ENCODE measurements around the gene CFAP99.

Gene CFAP99

DNA sequence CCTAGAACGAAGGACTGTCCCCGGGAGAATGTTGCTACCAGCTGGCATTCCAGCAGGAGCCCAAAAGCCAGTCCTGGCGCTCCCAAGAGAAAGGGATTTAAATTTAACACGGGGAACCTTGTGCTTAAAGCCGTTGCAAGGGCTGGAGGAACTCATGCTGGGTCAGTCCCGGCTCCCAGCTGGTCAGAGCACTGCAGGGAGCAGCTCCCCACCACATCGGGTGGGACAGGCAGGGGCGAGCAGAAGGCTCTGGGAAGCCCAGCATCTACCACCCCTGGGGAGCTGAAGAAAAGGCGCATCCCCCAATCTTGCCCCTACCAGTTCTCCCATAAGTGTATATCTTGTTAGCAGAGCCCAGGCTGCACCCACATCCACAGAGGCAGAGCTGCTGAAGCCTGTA is 15.7 kb downstream of the CFAP99 start:
- Histone ChIP-seq H2AFZ (ENCODE audit: low read length) (no peak overlapping the region), H3K36me3 (ENCODE audit: insufficient read depth, low read length) (no peaks in the 10 kb centered on the region), H3K9me2 (replicated peaks; ENCODE audit: low read depth, low read length) (no peaks in the 10 kb centered on the region), H4K20me1 (ENCODE audit: insufficient read depth, low read length, poor library complexity, severe bottlenecking) (no peaks in the 10 kb centered on the region), H3F3A (ENCODE audit: low read depth) (no peaks in the 10 kb centered on the region), H3K79me2 (ENCODE audit: insufficient read depth, low read length) (no peaks in the 10 kb centered on the region), H3K4me3 (ENCODE audit: low read length, poor library complexity, severe bottlenecking) (no peak overlapping the region), H3K4me2 (ENCODE audit: low read depth, low read length, poor library complexity, severe bottlenecking) (no peak overlapping the region), H3K27me3 (ENCODE audit: insufficient read depth, low read length, poor library complexity, severe bottlenecking) (no peaks in the 10 kb centered on the region), H3K9ac (ENCODE audit: low read depth, low read length, poor library complexity, severe bottlenecking) (no peak overlapping the region), H3K4me1 (ENCODE audit: insufficient read depth, low read length, poor library complexity, severe bottlenecking) (no peaks in the 10 kb centered on the region), H3K9me3 (ENCODE audit: insufficient read depth, low read depth, low read length) (no peaks in the 10 kb centered on the region)
- TF ChIP-seq CTCF (conservative IDR thresholded peaks at IDR 0.05; ENCODE audit: low read length) (no peak), EZH2phosphoT487 (IDR thresholded peaks at IDR 0.05; ENCODE audit: borderline replicate concordance) (no peak)

DNA sequence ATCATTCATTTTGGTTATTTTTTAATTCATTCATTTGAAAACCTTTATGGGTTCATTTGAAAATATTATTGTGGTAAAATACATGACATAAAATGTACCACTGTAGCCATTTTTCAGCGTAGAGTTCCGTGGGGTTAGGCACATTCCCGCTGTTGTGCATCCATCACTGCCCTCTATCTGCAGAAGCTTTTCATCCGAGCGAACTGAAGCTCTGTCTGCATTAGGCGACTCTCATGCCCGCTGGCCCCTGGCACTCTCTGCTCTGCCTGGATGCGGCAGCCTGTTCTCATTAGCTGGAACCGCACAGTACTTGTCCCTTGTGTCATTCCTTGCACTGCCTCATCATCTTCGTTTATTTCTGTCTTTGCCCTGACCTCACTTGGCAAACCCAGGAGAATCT is 17.5 kb downstream of the CFAP99 start:
- Histone ChIP-seq H3K9ac (ENCODE audit: low read depth, low read length, poor library complexity, severe bottlenecking) (no peak overlapping the region), H3K36me3 (ENCODE audit: insufficient read depth, low read length) (no peaks in the 10 kb centered on the region), H2AFZ (ENCODE audit: low read length) (no peak overlapping the region), H4K20me1 (ENCODE audit: insufficient read depth, low read length, poor library complexity, severe bottlenecking) (no peaks in the 10 kb centered on the region), H3K9me2 (replicated peaks; ENCODE audit: low read depth, low read length) (no peaks in the 10 kb centered on the region), H3K9me3 (ENCODE audit: insufficient read depth, low read depth, low read length) (no peaks in the 10 kb centered on the region), H3K79me2 (ENCODE audit: insufficient read depth, low read length) (no peaks in the 10 kb centered on the region), H3K4me2 (ENCODE audit: low read depth, low read length, poor library complexity, severe bottlenecking) (no peak overlapping the region), H3K4me3 (ENCODE audit: low read length, poor library complexity, severe bottlenecking) (no peak overlapping the region), H3F3A (ENCODE audit: low read depth) (no peaks in the 10 kb centered on the region), H3K27me3 (ENCODE audit: insufficient read depth, low read length, poor library complexity, severe bottlenecking) (no peaks in the 10 kb centered on the region), H3K4me1 (ENCODE audit: insufficient read depth, low read length, poor library complexity, severe bottlenecking) (peaks cover under 1% of the 10 kb centered on the region)
- 0 out of 2 replicates have a peak, but pooled peaks have one; percentile 18 for TF ChIP-seq CTCF (conservative IDR thresholded peaks at IDR 0.05; ENCODE audit: low read length)
- TF ChIP-seq EZH2phosphoT487 (IDR thresholded peaks at IDR 0.05; ENCODE audit: borderline replicate concordance), result no peak

- no peak overlapping the region for H2AFZ ChIP-seq (ENCODE audit: low read length)
- no peaks in the 10 kb centered on the region for H3K9me3 ChIP-seq (ENCODE audit: insufficient read depth, low read depth, low read length)
- H3K4me3 ChIP-seq (ENCODE audit: low read length, poor library complexity, severe bottlenecking), result no peak overlapping the region
- H3K9me2 ChIP-seq (replicated peaks; ENCODE audit: low read depth, low read length), result no peaks in the 10 kb centered on the region
- peaks cover 6% of the 10 kb centered on the region for H3K4me1 ChIP-seq (ENCODE audit: insufficient read depth, low read length, poor library complexity, severe bottlenecking)
- H3K36me3 ChIP-seq (ENCODE audit: insufficient read depth, low read length), result no peaks in the 10 kb centered on the region
- no peaks in the 10 kb centered on the region for H3K27me3 ChIP-seq (ENCODE audit: insufficient read depth, low read length, poor library complexity, severe bottlenecking)
- H4K20me1 ChIP-seq (ENCODE audit: insufficient read depth, low read length, poor library complexity, severe bottlenecking), result no peaks in the 10 kb centered on the region
- no peak overlapping the region for H3K9ac ChIP-seq (ENCODE audit: low read depth, low read length, poor library complexity, severe bottlenecking)
- no peaks in the 10 kb centered on the region for H3F3A ChIP-seq (ENCODE audit: low read depth)
- TF ChIP-seq EZH2phosphoT487 (IDR thresholded peaks at IDR 0.05; ENCODE audit: borderline replicate concordance) (no peak), CTCF (conservative IDR thresholded peaks at IDR 0.05; ENCODE audit: low read length) (no peak)
- H3K4me2 ChIP-seq (ENCODE audit: low read depth, low read length, poor library complexity, severe bottlenecking), result no peak overlapping the region
- H3K79me2 ChIP-seq (ENCODE audit: insufficient read depth, low read length), result no peaks in the 10 kb centered on the region
Observed at GRCh38 chr4:2436761-2437474, 18.2 kb downstream of the CFAP99 start.
